ENCODE data around the gene SHROOM3. TPM values are rescaled to one million over a fixed set of nuclear protein-coding genes. Genes with fewer than 3 reads are reported as not detected.
"Not testable (repeated sequence)": the region's sequence is repeated elsewhere in the genome, so short reads cannot be mapped to it uniquely, and the experiment has no call there.

SHROOM3 gene
- total and polyA plus RNA-seq, 12 donors: 1.1 to 16.2 (median 8.8) TPM

- Histone ChIP-seq H3K9me3 (replicated peaks in 1 of 3) (no peaks in the 10 kb centered on the region), H3K4me1 (replicated peaks in 1 of 2) (no peaks in the 10 kb centered on the region), H3K27ac (peak overlapping the region in 1 of 5 donors; percentile 25), H3K27me3 (no peaks in the 10 kb centered on the region), H3K4me3 (no peak overlapping the region), H3K36me3 (replicated peaks in 1 of 2) (no peaks in the 10 kb centered on the region)
- TF ChIP-seq POLR2A (IDR thresholded peaks at IDR 0.05) (no peak), CTCF (IDR thresholded peaks at IDR 0.05) (no peak)
- no peak for DNase-seq
- intact Hi-C loops (cut with DNase I): no loop called here
Measured at GRCh38 chr4:76723373-76723772, 288.3 kb downstream of the SHROOM3 start.

DNA sequence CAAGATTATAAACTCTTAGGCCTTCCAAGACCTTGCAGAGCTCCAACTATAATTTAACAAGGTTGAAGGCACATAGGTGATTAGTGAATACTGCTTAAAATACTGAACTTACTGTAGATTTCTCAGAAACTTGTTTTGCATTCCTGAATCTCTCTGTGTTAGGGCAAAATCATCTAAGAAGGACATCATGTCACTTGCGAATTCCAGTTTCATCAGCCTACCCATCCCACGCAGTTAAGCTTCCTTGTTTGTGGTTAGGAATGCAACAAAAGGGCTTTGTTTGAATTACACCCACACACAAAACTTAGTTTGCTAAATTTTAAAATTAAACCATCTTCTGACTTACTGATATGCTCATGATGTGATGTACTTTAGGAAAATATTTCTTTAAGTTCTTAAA, 288.9 kb downstream of the SHROOM3 start:
- Histone ChIP-seq H3K9me3 (replicated peaks in 1 of 3) (no peaks in the 10 kb centered on the region), H3K27ac (peak overlapping the region in 1 of 5 donors; percentile 25), H3K4me3 (no peak overlapping the region), H3K36me3 (replicated peaks in 1 of 2) (no peaks in the 10 kb centered on the region), H3K4me1 (replicated peaks in 1 of 2) (no peaks in the 10 kb centered on the region), H3K27me3 (no peaks in the 10 kb centered on the region)
- 33 to 71% (median 60%) methylated on average over 2 of the region's 2 CpGs for WGBS, 4 donors
- DNase-seq: no peak
- TF ChIP-seq CTCF (IDR thresholded peaks at IDR 0.05): no peak
- no peak for TF ChIP-seq POLR2A (IDR thresholded peaks at IDR 0.05)
- intact Hi-C loops (cut with DNase I): no loop called here

DNA sequence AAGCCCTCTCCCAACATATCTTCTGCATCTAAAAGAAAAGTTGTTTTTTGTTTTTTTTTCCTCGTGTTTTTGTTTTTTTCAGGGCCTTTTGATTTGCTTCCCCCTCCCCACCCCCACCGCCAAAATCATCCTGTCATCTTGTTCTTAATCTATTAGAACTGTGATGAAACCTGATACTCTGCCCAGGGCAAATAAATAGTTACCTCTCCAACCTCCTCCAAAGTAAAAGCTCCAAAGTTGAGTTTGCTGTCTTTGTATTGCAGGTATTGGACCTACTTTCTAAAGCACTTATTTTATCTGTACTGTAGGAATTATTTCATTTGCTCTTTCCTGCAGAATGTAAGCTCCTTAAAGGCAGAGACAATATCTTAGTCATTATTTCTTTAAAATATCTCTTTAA, 290.0 kb downstream of the SHROOM3 start:
- Histone ChIP-seq H3K9me3 (replicated peaks in 1 of 3) (no peaks in the 10 kb centered on the region), H3K27me3 (no peaks in the 10 kb centered on the region), H3K36me3 (replicated peaks in 1 of 2) (no peaks in the 10 kb centered on the region), H3K4me1 (replicated peaks in 1 of 2) (no peaks in the 10 kb centered on the region), H3K4me3 (no peak overlapping the region), H3K27ac (no peak overlapping the region)
- intact Hi-C loops (cut with DNase I): no loop called here
- DNase-seq: no peak
- no peak for TF ChIP-seq POLR2A (IDR thresholded peaks at IDR 0.05)
- 55 to 80% (median 63%) methylated on average over 2 of the region's 2 CpGs for WGBS, 4 donors

GRCh38 chr4:76726176-76726575, 291.1 kb downstream of the SHROOM3 start:
- 84 to 94% (median 91%) methylated on average over 1 of the region's 1 CpG for WGBS, 4 donors
- TF ChIP-seq POLR2A (IDR thresholded peaks at IDR 0.05): no peak
- no peak for TF ChIP-seq CTCF (IDR thresholded peaks at IDR 0.05)
- H3K4me1 ChIP-seq (replicated peaks in 1 of 2): no peaks in the 10 kb centered on the region
- H3K9me3 ChIP-seq (replicated peaks in 1 of 3): no peaks in the 10 kb centered on the region
- no peaks in the 10 kb centered on the region for H3K27me3 ChIP-seq
- intact Hi-C loops (cut with DNase I): no loop called here
- H3K27ac ChIP-seq: no peak overlapping the region
- no peaks in the 10 kb centered on the region for H3K36me3 ChIP-seq (replicated peaks in 1 of 2)
- no peak for DNase-seq
- H3K4me3 ChIP-seq: no peak overlapping the region

GRCh38 chr4:76726631-76727030, 291.6 kb downstream of the SHROOM3 start:
- no peaks in the 10 kb centered on the region for H3K4me1 ChIP-seq (replicated peaks in 1 of 2)
- no peaks in the 10 kb centered on the region for H3K27me3 ChIP-seq
- no peak overlapping the region for H3K4me3 ChIP-seq
- DNase-seq: no peak
- no peak overlapping the region for H3K27ac ChIP-seq
- 80 to 88% (median 83%) methylated on average over 5 of the region's 5 CpGs for WGBS, 4 donors
- H3K36me3 ChIP-seq (replicated peaks in 1 of 2): no peaks in the 10 kb centered on the region
- H3K9me3 ChIP-seq (replicated peaks in 1 of 3): no peaks in the 10 kb centered on the region
- intact Hi-C loops (cut with DNase I): no loop called here
- TF ChIP-seq POLR2A (IDR thresholded peaks at IDR 0.05): no peak
- no peak for TF ChIP-seq CTCF (IDR thresholded peaks at IDR 0.05)

DNA sequence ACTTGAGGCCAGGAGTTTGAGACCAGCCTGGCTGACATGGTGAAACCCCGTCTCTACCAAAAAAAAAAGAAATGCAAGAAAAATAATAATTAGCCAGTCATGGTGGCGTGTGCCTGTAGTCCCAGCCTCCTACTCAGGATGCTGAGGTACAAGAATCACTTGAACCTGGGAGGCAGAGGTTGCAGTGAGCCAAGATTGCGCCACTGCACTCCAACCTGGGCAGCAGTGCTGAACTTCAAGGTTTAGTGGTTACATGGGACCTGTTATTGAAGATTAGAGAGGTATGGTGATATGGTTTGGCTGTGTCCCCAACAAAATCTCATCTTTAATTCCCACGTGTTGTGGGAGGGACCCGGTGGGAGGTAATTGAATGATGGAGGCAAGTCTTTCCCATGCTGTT, 292.9 kb downstream of the SHROOM3 start:
- H3K4me3 ChIP-seq; H3K4me1 ChIP-seq (replicated peaks in 1 of 2); H3K27me3 ChIP-seq; H3K27ac ChIP-seq; intact Hi-C loops (cut with DNase I); H3K36me3 ChIP-seq (replicated peaks in 1 of 2); DNase-seq; H3K9me3 ChIP-seq (replicated peaks in 1 of 3): not testable (repeated sequence)
- 91 to 94% (median 93%) methylated on average over 5 of the region's 5 CpGs for WGBS, 4 donors

All from adrenal gland (tissue), 12 donors.